ENCODE data around the gene DACH2. TPM values are rescaled to one million over a fixed set of nuclear protein-coding genes. Genes with fewer than 3 reads are reported as not detected.

The DACH2 gene
- polyA plus RNA-seq, 1 of the 3 experiments (the other 2 are of a cell fraction) = not detected

GRCh38 chrX:86121916-86122315 lies 26.3 kb upstream of the DACH2 start:
- Histone ChIP-seq H3K36me3 (replicated peaks in 1 of 2; ENCODE audit: control insufficient read depth in 1 of 2, insufficient read depth in 2 of 2, low read length in 1 of 2) (no peaks in the 10 kb centered on the region), H2AFZ (ENCODE audit: low read depth) (no peak overlapping the region), H3K9me2 (no peaks in the 10 kb centered on the region), H3K27me3 (ENCODE audit: insufficient read depth) (no peaks in the 10 kb centered on the region), H3K4me3 (ENCODE audit: low read depth in 2 of 2, low read length in 1 of 2) (no peak overlapping the region), H3K4me2 (no peak overlapping the region), H3K79me2 (ENCODE audit: insufficient read depth) (no peaks in the 10 kb centered on the region), H3F3A (replicated peaks; ENCODE audit: insufficient read depth) (no peaks in the 10 kb centered on the region), H3K9me3 (0 out of 2 replicates have a peak, but pooled peaks cover 4% of the 10 kb centered on the region), H4K20me1 (ENCODE audit: insufficient read depth) (no peaks in the 10 kb centered on the region), H3K4me1 (ENCODE audit: control insufficient read depth in 1 of 2, insufficient read depth in 2 of 2, low read depth in 1 of 2, low read length in 1 of 2) (no peaks in the 10 kb centered on the region), H3K27ac (ENCODE audit: low read depth in 2 of 2, low read length in 1 of 2) (no peak overlapping the region), H3K9ac (no peak overlapping the region)
- no peak for DNase-seq
- TF ChIP-seq FOXM1 (IDR thresholded peaks at IDR 0.05; ENCODE audit: low read depth) (no peak), RXRA (IDR thresholded peaks at IDR 0.05; ENCODE audit: borderline replicate concordance, low read depth) (no peak), MAX (IDR thresholded peaks at IDR 0.05; ENCODE audit: low read depth) (no peak), CTCF (IDR thresholded peaks at IDR 0.05) (no peak), GABPA (IDR thresholded peaks at IDR 0.05; ENCODE audit: low read depth) (no peak), MEF2A (IDR thresholded peaks at IDR 0.05; ENCODE audit: borderline replicate concordance, low read depth) (no peak), USF1 (IDR thresholded peaks at IDR 0.05; ENCODE audit: borderline replicate concordance, low read depth) (no peak), RAD21 (IDR thresholded peaks at IDR 0.05; ENCODE audit: low read length) (no peak), ELF1 (IDR thresholded peaks at IDR 0.05) (no peak), FOSL2 (IDR thresholded peaks at IDR 0.05; ENCODE audit: borderline replicate concordance, low read depth) (no peak), IRF3 (IDR thresholded peaks at IDR 0.05; ENCODE audit: low read depth, low read length) (no peak), TEAD4 (IDR thresholded peaks at IDR 0.05; ENCODE audit: borderline replicate concordance, insufficient read depth) (no peak), JUND (IDR thresholded peaks at IDR 0.05) (no peak), TCF12 (IDR thresholded peaks at IDR 0.05) (no peak), FOXJ3 (CRISPR knock-in tag; IDR thresholded peaks at IDR 0.05) (no peak), TAF1 (IDR thresholded peaks at IDR 0.05; ENCODE audit: borderline replicate concordance, low read depth, low read length) (no peak), PBX3 (IDR thresholded peaks at IDR 0.05) (no peak), REST (IDR thresholded peaks at IDR 0.05; ENCODE audit: low read depth, low read length) (no peak)
- CTCF ChIA-PET = interaction anchor here (0.9 to 3.4 kb wide), 2 partner anchors 12 to 55 kb away, joined by 3 to 13 read pairs; no protein-coding TSS in a partner anchor
- WGBS (ENCODE audit: low lambda C conversion rate) = 0% methylated on average over 1 of the region's 1 CpG
- POLR2A ChIA-PET = no interaction called here
